H1 (cell line): ENCODE measurements around the gene ARSB. TPM values are rescaled to one million over a fixed set of nuclear protein-coding genes. Genes with fewer than 3 reads are reported as not detected.

Experiments
- ASH2L ChIP-seq: fragments of 200-600, 300-600 bp; sonication (generic); IDR thresholded peaks from one replicate; pipeline ENCODE4 v1.7.1; 2017; ENCODE audit warnings: low read length
- BACH1 ChIP-seq: IDR thresholded peaks from 2 replicates; pipeline ENCODE4 v1.6.1; 2012; ENCODE audit warnings: low read length, improper control_type of control experiment
- CBX8 ChIP-seq: fragments of 300-800, 300-1000 bp; sonication (generic); IDR thresholded peaks from 2 replicates; pipeline ENCODE4 v1.7.1; 2016; ENCODE audit warnings: low read depth, low read length, borderline replicate concordance
- E2F6 ChIP-seq: IDR thresholded peaks from 2 replicates; pipeline ENCODE4 v1.6.1; 2012; ENCODE audit warnings: inconsistent platforms
- EGR1 ChIP-seq: IDR thresholded peaks from 2 replicates; pipeline ENCODE4 v1.6.1; 2011; ENCODE audit warnings: low read depth, low read length, borderline replicate concordance
- EP300 ChIP-seq, 2 experiments: IDR thresholded peaks; 1 replicate in 1 of 2; 2 replicates in 1 of 2; pipeline ENCODE4 v1.6.1; 2011 to 2012; ENCODE audit warnings: low read depth in 2 of 2, low read length in 2 of 2, mild to moderate bottlenecking in 2 of 2, borderline replicate concordance in 1 of 2, inconsistent platforms in 1 of 2, moderate library complexity in 1 of 2
- EZH2 ChIP-seq: fragments of 200-600 bp; sonication (generic); IDR thresholded peaks from 2 replicates; pipeline ENCODE4 v1.7.1; 2012; ENCODE audit warnings: low read depth, mild to moderate bottlenecking, moderate library complexity, low read length, inconsistent platforms; ENCODE audit not compliant: severe bottlenecking
- FOSL1 ChIP-seq: IDR thresholded peaks from 2 replicates; pipeline ENCODE4 v1.6.1; 2011; ENCODE audit warnings: mild to moderate bottlenecking, low read depth, low read length, moderate library complexity; ENCODE audit not compliant: insufficient read depth
- GABPA ChIP-seq: IDR thresholded peaks from 2 replicates; pipeline ENCODE4 v1.6.1; 2011; ENCODE audit warnings: mild to moderate bottlenecking, low read length, moderate library complexity, borderline replicate concordance; ENCODE audit not compliant: insufficient read depth
- KDM1A ChIP-seq: fragments of 200-600, 300-600 bp; sonication (generic); IDR thresholded peaks from 2 replicates; pipeline ENCODE4 v1.7.1; 2016; ENCODE audit warnings: mild to moderate bottlenecking, low read length, borderline replicate concordance
- NRF1 ChIP-seq: IDR thresholded peaks from 2 replicates; pipeline ENCODE4 v1.6.1; 2011; ENCODE audit warnings: mild to moderate bottlenecking, low read depth, low read length, improper control_type of control experiment
- RBBP5 ChIP-seq: IDR thresholded peaks from 2 replicates; pipeline ENCODE4 v1.7.1; 2012; ENCODE audit warnings: low read depth, mild to moderate bottlenecking, inconsistent platforms, low read length, moderate library complexity, borderline replicate concordance
- RFX5 ChIP-seq: IDR thresholded peaks from 2 replicates; pipeline ENCODE4 v1.6.1; 2011; ENCODE audit warnings: low read depth, low read length, improper control_type of control experiment, borderline replicate concordance
- SIN3A ChIP-seq, 2 experiments: IDR thresholded peaks in 1 of 2; conservative IDR thresholded peaks in 1 of 2; 2 replicates each; pipeline ENCODE4 v1.6.1; 2011 to 2012; ENCODE audit warnings: low read length in 2 of 2, improper control_type of control experiment in 1 of 2, low read depth in 1 of 2, mild to moderate bottlenecking in 1 of 2
- SIX5 ChIP-seq: IDR thresholded peaks from 2 replicates; pipeline ENCODE4 v1.6.1; 2011; ENCODE audit warnings: mild to moderate bottlenecking, low read depth, low read length
- SP1 ChIP-seq: IDR thresholded peaks from 2 replicates; pipeline ENCODE4 v1.6.1; 2011; ENCODE audit warnings: low read depth, low read length
- SRF ChIP-seq: IDR thresholded peaks from 2 replicates; pipeline ENCODE4 v1.6.1; 2011; ENCODE audit warnings: mild to moderate bottlenecking, low read depth, low read length, moderate library complexity
- TAF7 ChIP-seq: optimal IDR thresholded peaks from 2 replicates; pipeline ENCODE3; 2011; ENCODE audit warnings: low read depth, mild to moderate bottlenecking, inconsistent platforms, low read length, moderate library complexity, borderline replicate concordance
- polyA plus RNA-seq, 7 experiments: library from polyadenylated mRNA; depleted of rRNA in 3 of 7; stranded (reverse) in 5 of 7; unstranded in 2 of 7; fragments of >200 nt in 5 of 7; fragments of 200-250 nt in 2 of 7; gene quantifications; 1 replicate in 5 of 7; 2 replicates in 1 of 7; 4 replicates in 1 of 7; pipeline versions ENCODE4 v1.2.1 to v1.2.3, GENCODE V29; 2011 to 2013; ENCODE audit warnings: missing spikeins in 2 of 7, mixed read lengths in 2 of 7
- total RNA-seq: library from RNA; stranded (reverse); fragmentation: NEBNext Ultra II Directional; extraction: Animal tissue kit (Norgen Biotek cat#: 25700); gene quantifications from 2 replicates; pipeline ENCODE4 v1.2.1, GENCODE V29; 2021

Gene ARSB
- total and polyA plus RNA-seq, 2 of the 8 experiments (the other 6 are each of a cell fraction or from before 2014, with no cell fraction given): 6.4 to 13.9 TPM

- no peak for TF ChIP-seq EGR1
- TF ChIP-seq E2F6: no peak
- TF ChIP-seq TAF7: no peak
- TF ChIP-seq SRF: no peak
- no peak for TF ChIP-seq FOSL1
- TF ChIP-seq GABPA: no peak
- no peak for TF ChIP-seq CBX8
- TF ChIP-seq RFX5: no peak
- TF ChIP-seq EP300 (IDR thresholded peaks at IDR 0.05; ENCODE audit: borderline replicate concordance in 1 of 2, low read depth in 2 of 2, low read length in 2 of 2): no peak
- no peak for TF ChIP-seq SIN3A (conservative IDR thresholded peaks at IDR 0.05 in 1 of 2, IDR thresholded peaks at IDR 0.05 in 1 of 2; ENCODE audit: low read depth in 1 of 2, low read length in 2 of 2)
- no peak for TF ChIP-seq NRF1
- no peak for TF ChIP-seq KDM1A
- TF ChIP-seq RBBP5: no peak
- peak; percentile 64; the same call in 1 of the 2 replicates for TF ChIP-seq SP1
- no peak for TF ChIP-seq BACH1
- TF ChIP-seq ASH2L: peak; percentile 25
- no peak for TF ChIP-seq EZH2
- TF ChIP-seq SIX5: no peak
- TF ChIP-seq, all 59 proteins: peak for 10
Measured at GRCh38 chr5:78927657-78928282, 57.3 kb downstream of the ARSB start (continued).
